Heart right ventricle (tissue), 16 donors: ENCODE measurements around the gene GPRC5A. TPM values are rescaled to one million over a fixed set of nuclear protein-coding genes. Genes with fewer than 3 reads are reported as not detected.
A peak's percentile ranks its signal among the peaks of the same experiment; 100 is the strongest.

ENCODE experiments used
- ATAC-seq, 8 donors: fragments of 200-7000 bp; cut with Tn5 transposase; one replicate each; pipeline ENCODE4 v1.9.1; 2020; ENCODE audit warnings: mild to moderate bottlenecking in 8 of 8, moderate library complexity in 8 of 8, moderate number of reproducible peaks in 1 of 8
- DNase-seq, 2 donors: peaks; one replicate each; pipeline ENCODE4 v3.0.0-alpha.2; 2020
- H3K27ac ChIP-seq, 10 donors: fragments of 200-600 bp; sonication (generic) in 2 of 10; one replicate each; pipeline versions ENCODE4 v1.5.0 to v1.8.0; 2020 to 2022; ENCODE audit warnings: mild to moderate bottlenecking in 3 of 10
- H3K27me3 ChIP-seq, 7 donors: fragments of 200-600 bp; one replicate each; pipeline ENCODE4 v1.8.0; 2021 to 2022; ENCODE audit warnings: mild to moderate bottlenecking in 2 of 7
- H3K36me3 ChIP-seq, 9 donors: fragments of 200-600 bp; sonication (generic) in 1 of 9; one replicate each; pipeline versions ENCODE4 v1.5.0 to v1.8.0; 2020 to 2022; ENCODE audit warnings: mild to moderate bottlenecking in 2 of 9
- H3K4me1 ChIP-seq, 9 donors: fragments of 200-600 bp; sonication (generic) in 1 of 9; one replicate each; pipeline versions ENCODE4 v1.5.0 to v1.8.0; 2020 to 2022; ENCODE audit warnings: mild to moderate bottlenecking in 4 of 9
- H3K4me3 ChIP-seq, 10 donors: fragments of 200-600 bp; sonication (generic) in 2 of 10; one replicate each; pipeline versions ENCODE4 v1.5.0 to v1.8.0; 2020 to 2022; ENCODE audit warnings: mild to moderate bottlenecking in 7 of 10, moderate library complexity in 2 of 10
- H3K9me3 ChIP-seq, 11 donors: fragments of 200-600 bp in 10 of 11; sonication (generic) in 2 of 11; one replicate each; pipeline versions ENCODE4 v1.5.0 to v1.8.0; 2013 to 2022; ENCODE audit warnings: mild to moderate bottlenecking in 2 of 11, control low read depth in 1 of 11, moderate library complexity in 1 of 11
- CTCF ChIP-seq, 9 donors: fragments of 200-600 bp; sonication (generic) in 2 of 9; IDR thresholded peaks; one replicate each; pipeline versions ENCODE4 v1.5.0 to v1.8.0; 2021 to 2022; ENCODE audit warnings: antibody characterized with exemption in 9 of 9, mild to moderate bottlenecking in 5 of 9, moderate library complexity in 1 of 9
- WGBS, 2 donors: extraction: QIAGEN DNeasy Blood & Tissue Kit; methylation state at CpG; one replicate each; pipeline ENCODE4 v1.1.7; 2013; ENCODE audit warnings: inconsistent platforms in 1 of 2; 5-methylcytosine and 5-hydroxymethylcytosine counted together
- intact Hi-C, 10 donors: fragments of 100-400 bp; cut with DNase I; formaldehyde crosslinking; loops; one replicate each; pipeline versions ENCODE4 v1.11.1 to v1.14.2; 2022
- polyA plus RNA-seq, 2 donors: library from polyadenylated mRNA; stranded (reverse); fragments of 200-250 nt; gene quantifications; one replicate each; pipeline ENCODE4 v1.2.3, GENCODE V29; 2013
- total RNA-seq, 10 donors: library from RNA; stranded (reverse); fragmentation: NEBNext Ultra II Directional in 3 of 10; extraction: Animal tissue kit (Norgen Biotek cat#: 25700) in 3 of 10; gene quantifications; one replicate each; pipeline versions ENCODE4 v1.2.1 to v1.2.4, GENCODE V29; 2021 to 2023
- donor health status: Arrhythmogenic right ventricular cardiomyopathy.
- donor health status: ischemic (EF 13 %, LVEDD 7.1; RV severe dilation, severe dysfunction).
- donor health status: healthy with polysubstance abuse.
- donor health status: DM: no; HTN: yes; CAD: no.
- donor health status: DM: no; HTN: no; CAD: no.
- donor health status: ischemic (EF 25% LVEDD 6.9; RV normal size, moderate dysfunction).
- donor health status: ischemic (EF 25% LVEDD 5.7; RV mildly dilated, moderate dysfunction).
- donor health status: healthy.
- donor health status: DM: yes; HTN: yes; CAD: no.
- donor health status: Ischemic cardiomyopathy.
- donor health status: ischemic (EF 35%, LVEDD 5.7; RV mildly dilated, moderate dysfunction).
- donor health status: nonischemic (EF 11% LVEDD 7.7; RV severe dilation, severe dysfunction).
- donor health status: DM: yes; HTN: yes; CAD: no.
- donor health status: PGD.
- donor health status: ischemic (EF 29% LVEDD 5.4; RV normal size, mild dysfunction).
- donor health status: nonischemic (EF 23%, LVEDD 6.1; RV moderate dilation, normal function).

Gene GPRC5A
- total and polyA plus RNA-seq, 12 donors = 0.26 to 4.5 (median 0.88) TPM

DNA sequence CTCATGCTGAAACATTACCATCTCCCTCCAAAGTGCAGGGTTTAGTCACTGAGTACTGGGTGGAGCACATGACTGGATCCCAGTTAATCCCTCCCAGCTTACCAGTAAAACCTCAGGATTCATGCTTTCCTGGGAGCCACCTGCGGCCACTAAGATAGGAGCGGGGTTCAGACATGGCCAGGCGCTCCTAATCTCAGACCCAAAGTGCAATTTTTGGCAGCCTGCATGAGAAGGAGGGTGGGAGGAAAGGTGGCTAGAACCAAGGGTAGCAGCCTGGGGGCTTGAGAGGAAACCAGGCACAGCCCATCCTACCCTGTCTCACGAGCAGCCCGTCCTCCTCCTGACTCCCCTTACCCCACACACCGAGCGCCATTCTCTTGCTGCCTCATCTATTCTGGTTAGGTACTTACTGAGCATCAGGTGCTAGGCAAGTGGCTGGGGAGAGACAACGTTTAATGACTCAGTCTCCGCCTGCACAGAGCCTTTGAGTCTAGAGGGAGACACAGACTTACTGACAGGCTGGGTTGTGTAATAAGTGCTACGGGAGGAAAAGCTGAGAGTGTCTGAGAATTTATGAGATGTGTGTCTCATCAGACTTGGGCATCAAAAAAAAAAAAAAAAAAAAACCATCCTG is 9.9 kb downstream of the GPRC5A start:
- no peak overlapping the region for H3K4me3 ChIP-seq
- peaks cover 0 to 25% (median 0%) of the 10 kb centered on the region in 9 donors for H3K4me1 ChIP-seq
- H3K27ac ChIP-seq = peak overlapping the region in 7 of 10 donors; percentile 12 to 71 (median 58)
- H3K36me3 ChIP-seq = no peaks in the 10 kb centered on the region
- WGBS, 2 donors = 79 to 86% methylated on average over 10 of the region's 10 CpGs
- peaks cover 0 to 14% (median 0%) of the 10 kb centered on the region in 7 donors for H3K27me3 ChIP-seq
- DNase-seq = no peak
- intact Hi-C loops = loop anchor here in 1 of 10 donors (10.0 kb wide), 1 partner anchor 66 kb away; no protein-coding TSS in a partner anchor
- no peaks in the 10 kb centered on the region for H3K9me3 ChIP-seq
- no peak for TF ChIP-seq CTCF (IDR thresholded peaks at IDR 0.05)
- ATAC-seq = peak; percentile 39 to 85 (median 82)

- H3K4me3 ChIP-seq = no peak overlapping the region
- ATAC-seq (peak in 4 of 8 donors; percentile 18 to 52 (median 36)), DNase-seq (no peak)
- intact Hi-C loops = loop anchor here in 1 of 10 donors (10.0 kb wide), 1 partner anchor 67 kb away; no protein-coding TSS in a partner anchor
- H3K36me3 ChIP-seq = no peaks in the 10 kb centered on the region
- peaks cover 0 to 25% (median 0%) of the 10 kb centered on the region in 9 donors for H3K4me1 ChIP-seq
- no peak for TF ChIP-seq CTCF (IDR thresholded peaks at IDR 0.05)
- no peaks in the 10 kb centered on the region for H3K9me3 ChIP-seq
- peaks cover 0 to 14% (median 0%) of the 10 kb centered on the region in 7 donors for H3K27me3 ChIP-seq
- H3K27ac ChIP-seq = peak overlapping the region in 7 of 10 donors; percentile 36 to 71 (median 63)
These were observed 10.7 kb downstream of the GPRC5A start for GRCh38 chr12:12902036-12902435.

GRCh38 chr12:12903642-12904609 is 12.6 kb downstream of the GPRC5A start:
- H3K27ac ChIP-seq = no peak overlapping the region
- DNase-seq = no peak
- WGBS, 2 donors = 82 to 85% methylated on average over 14 of the region's 14 CpGs
- peaks cover 0 to 26% (median under 1%) of the 10 kb centered on the region in 9 donors for H3K4me1 ChIP-seq
- no peak for TF ChIP-seq CTCF (IDR thresholded peaks at IDR 0.05)
- H3K9me3 ChIP-seq = no peaks in the 10 kb centered on the region
- peaks cover 0 to 11% (median 0%) of the 10 kb centered on the region in 7 donors for H3K27me3 ChIP-seq
- intact Hi-C loops = loop anchor here in 1 of 10 donors (10.0 kb wide), 1 partner anchor 69 kb away; no protein-coding TSS in a partner anchor
- ATAC-seq = no peak
- no peaks in the 10 kb centered on the region for H3K36me3 ChIP-seq
- no peak overlapping the region for H3K4me3 ChIP-seq

- 94 to 96% methylated on average over 5 of the region's 5 CpGs for WGBS, 2 donors
- ATAC-seq (no peak), DNase-seq (no peak)
- intact Hi-C loops = loop anchor here in 1 of 10 donors (10.0 kb wide), 1 partner anchor 73 kb away; no protein-coding TSS in a partner anchor
- Histone ChIP-seq H3K4me3 (no peak overlapping the region), H3K9me3 (no peaks in the 10 kb centered on the region), H3K36me3 (no peaks in the 10 kb centered on the region), H3K4me1 (peaks cover 0 to 19% (median 15%) of the 10 kb centered on the region in 9 donors), H3K27me3 (peaks cover 0 to 6% (median 0%) of the 10 kb centered on the region in 7 donors), H3K27ac (no peak overlapping the region)
- TF ChIP-seq CTCF (IDR thresholded peaks at IDR 0.05) = no peak
These were observed 16.2 kb downstream of the GPRC5A start for GRCh38 chr12:12907552-12907951.
